Osteoblast (primary cell): ENCODE data around the gene ARHGAP15. TPM values are rescaled to one million over a fixed set of nuclear protein-coding genes. Genes with fewer than 3 reads are reported as not detected.
A peak's percentile ranks its signal among the peaks of the same experiment; 100 is the strongest.

ENCODE experiments used
- DNase-seq: peaks from one replicate; pipeline ENCODE4 v3.0.0; 2011; ENCODE audit warnings: low spot score, mixed read lengths; ENCODE audit not compliant: insufficient read length; ENCODE audit errors: missing footprints
- H2AFZ ChIP-seq: 2 replicates; pipeline ENCODE4 v1.6.0; 2011; ENCODE audit warnings: mild to moderate bottlenecking, low read length
- H3K27ac ChIP-seq: 2 replicates; pipeline ENCODE4 v1.5.1; 2011; ENCODE audit warnings: mild to moderate bottlenecking, low read depth, low read length, moderate library complexity
- H3K27me3 ChIP-seq: 2 replicates; pipeline ENCODE4 v1.6.0; 2012; ENCODE audit warnings: mild to moderate bottlenecking, control low read depth, inconsistent platforms, low read length, moderate library complexity; ENCODE audit not compliant: insufficient read depth
- H3K36me3 ChIP-seq: 2 replicates; pipeline ENCODE4 v1.5.1; 2011; ENCODE audit warnings: mild to moderate bottlenecking, low read length, control low read depth, moderate library complexity; ENCODE audit not compliant: insufficient read depth
- H3K4me1 ChIP-seq: 2 replicates; pipeline ENCODE4 v1.5.1; 2011; ENCODE audit warnings: mild to moderate bottlenecking, low read length, control low read depth, moderate library complexity; ENCODE audit not compliant: insufficient read depth
- H3K4me2 ChIP-seq: 2 replicates; pipeline ENCODE4 v1.6.0; 2011; ENCODE audit warnings: mild to moderate bottlenecking, low read length; ENCODE audit not compliant: insufficient read depth
- H3K4me3 ChIP-seq: fragments of 200-600 bp; sonication (generic); 3 replicates; pipeline ENCODE4 v1.5.1; 2012; ENCODE audit warnings: mild to moderate bottlenecking, low read length, inconsistent platforms; ENCODE audit not compliant: insufficient read depth
- H3K79me2 ChIP-seq: 2 replicates; pipeline ENCODE4 v1.6.0; 2012; ENCODE audit warnings: mild to moderate bottlenecking, low read length, control low read depth, inconsistent platforms; ENCODE audit not compliant: insufficient read depth
- H3K9me3 ChIP-seq: 2 replicates; pipeline ENCODE4 v1.5.1; 2011; ENCODE audit warnings: low read depth, low read length, control low read depth
- H4K20me1 ChIP-seq: 2 replicates; pipeline ENCODE4 v1.6.0; 2012; ENCODE audit warnings: mild to moderate bottlenecking, low read length, control low read depth; ENCODE audit not compliant: insufficient read depth
- total RNA-seq: library from RNA; depleted of rRNA; stranded (reverse); fragments of >200 nt; gene quantifications from 2 replicates; pipeline ENCODE4 v1.2.3, GENCODE V29; 2012
- TF ChIP-seq, protein P1 (sequence below): IDR thresholded peaks from 2 replicates; pipeline ENCODE4 v1.5.1; 2011; ENCODE audit warnings: mild to moderate bottlenecking, low read depth, low read length, moderate library complexity; ENCODE audit errors: extremely low read depth

Gene ARHGAP15
- total RNA-seq, 1 donor: 2.2 TPM

DNA sequence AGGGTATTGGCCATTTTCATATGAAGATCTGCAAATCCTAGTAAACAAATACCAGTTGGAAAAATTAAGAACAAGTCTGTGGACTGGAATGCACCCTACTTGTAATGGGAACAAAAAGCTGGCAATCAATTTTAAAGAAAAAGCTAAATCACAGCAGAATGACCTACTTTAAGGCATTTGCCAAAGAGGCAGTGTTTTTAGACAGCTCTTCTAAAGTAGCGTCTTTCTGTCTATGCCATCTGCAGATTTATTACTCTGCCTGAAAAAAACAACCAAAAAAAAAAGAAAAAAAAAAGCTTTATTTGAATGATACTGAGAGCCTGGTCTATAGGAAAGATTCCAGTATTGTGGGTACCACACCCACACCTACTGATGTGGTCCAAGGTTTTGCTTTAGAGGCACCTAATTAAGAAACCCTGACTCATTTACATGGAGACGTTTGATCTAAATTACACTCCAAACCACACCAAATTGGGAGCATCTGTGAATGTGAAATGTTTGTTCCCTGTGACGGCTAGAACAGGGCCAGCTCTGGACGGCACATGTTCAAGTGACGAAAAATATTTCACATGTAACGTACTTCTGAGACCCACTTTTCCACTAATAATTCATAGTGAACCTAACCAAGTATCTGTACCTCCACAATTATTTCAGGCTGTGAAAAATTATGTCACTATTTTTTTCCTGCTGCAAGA, 597.1 kb downstream of the ARHGAP15 start:
- H3K79me2 ChIP-seq: no peaks in the 10 kb centered on the region

DNA sequence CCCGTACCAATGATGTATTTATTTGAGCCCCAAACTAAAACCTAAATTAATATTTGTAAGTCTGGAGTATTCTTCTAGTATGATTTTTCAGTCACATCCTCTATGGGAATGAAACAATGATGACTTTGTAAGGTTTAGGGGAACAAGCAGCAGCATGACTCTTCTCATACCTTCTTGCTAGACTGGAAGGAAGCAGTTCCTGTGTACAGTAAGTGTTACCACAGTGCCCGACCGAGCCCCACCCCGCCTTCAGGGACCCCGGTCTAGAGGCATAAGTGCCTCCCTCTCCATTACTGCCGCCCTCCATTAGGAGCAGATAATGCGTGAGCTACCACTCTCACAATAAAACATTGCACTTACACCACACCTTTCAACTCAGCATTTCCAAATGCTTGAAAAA, 599.3 kb downstream of the ARHGAP15 start:
- no peak for DNase-seq
- no peak overlapping the region for H3K4me3 ChIP-seq
- H2AFZ ChIP-seq: no peak overlapping the region
- no peaks in the 10 kb centered on the region for H3K9me3 ChIP-seq
- peaks cover 5% of the 10 kb centered on the region for H3K4me1 ChIP-seq
- no peaks in the 10 kb centered on the region for H4K20me1 ChIP-seq
- no peaks in the 10 kb centered on the region for H3K36me3 ChIP-seq
- H3K27me3 ChIP-seq: no peaks in the 10 kb centered on the region
- H3K4me2 ChIP-seq: no peak overlapping the region
- no peak overlapping the region for H3K27ac ChIP-seq
- TF ChIP-seq, protein P1, sequence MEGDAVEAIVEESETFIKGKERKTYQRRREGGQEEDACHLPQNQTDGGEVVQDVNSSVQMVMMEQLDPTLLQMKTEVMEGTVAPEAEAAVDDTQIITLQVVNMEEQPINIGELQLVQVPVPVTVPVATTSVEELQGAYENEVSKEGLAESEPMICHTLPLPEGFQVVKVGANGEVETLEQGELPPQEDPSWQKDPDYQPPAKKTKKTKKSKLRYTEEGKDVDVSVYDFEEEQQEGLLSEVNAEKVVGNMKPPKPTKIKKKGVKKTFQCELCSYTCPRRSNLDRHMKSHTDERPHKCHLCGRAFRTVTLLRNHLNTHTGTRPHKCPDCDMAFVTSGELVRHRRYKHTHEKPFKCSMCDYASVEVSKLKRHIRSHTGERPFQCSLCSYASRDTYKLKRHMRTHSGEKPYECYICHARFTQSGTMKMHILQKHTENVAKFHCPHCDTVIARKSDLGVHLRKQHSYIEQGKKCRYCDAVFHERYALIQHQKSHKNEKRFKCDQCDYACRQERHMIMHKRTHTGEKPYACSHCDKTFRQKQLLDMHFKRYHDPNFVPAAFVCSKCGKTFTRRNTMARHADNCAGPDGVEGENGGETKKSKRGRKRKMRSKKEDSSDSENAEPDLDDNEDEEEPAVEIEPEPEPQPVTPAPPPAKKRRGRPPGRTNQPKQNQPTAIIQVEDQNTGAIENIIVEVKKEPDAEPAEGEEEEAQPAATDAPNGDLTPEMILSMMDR: no peak
- no peaks in the 10 kb centered on the region for H3K79me2 ChIP-seq

More for the DNA sequence above, 597.1 kb downstream of the ARHGAP15 start:
- no peak for DNase-seq
- no peak overlapping the region for H3K4me2 ChIP-seq
- H2AFZ ChIP-seq: no peak overlapping the region
- H3K9me3 ChIP-seq: no peaks in the 10 kb centered on the region
- H3K27me3 ChIP-seq: no peaks in the 10 kb centered on the region
- no peak overlapping the region for H3K27ac ChIP-seq
- no peak overlapping the region for H3K4me3 ChIP-seq
- no peaks in the 10 kb centered on the region for H4K20me1 ChIP-seq
- TF ChIP-seq, protein P1: no peak
- peaks cover 5% of the 10 kb centered on the region for H3K4me1 ChIP-seq
- no peaks in the 10 kb centered on the region for H3K36me3 ChIP-seq

DNA sequence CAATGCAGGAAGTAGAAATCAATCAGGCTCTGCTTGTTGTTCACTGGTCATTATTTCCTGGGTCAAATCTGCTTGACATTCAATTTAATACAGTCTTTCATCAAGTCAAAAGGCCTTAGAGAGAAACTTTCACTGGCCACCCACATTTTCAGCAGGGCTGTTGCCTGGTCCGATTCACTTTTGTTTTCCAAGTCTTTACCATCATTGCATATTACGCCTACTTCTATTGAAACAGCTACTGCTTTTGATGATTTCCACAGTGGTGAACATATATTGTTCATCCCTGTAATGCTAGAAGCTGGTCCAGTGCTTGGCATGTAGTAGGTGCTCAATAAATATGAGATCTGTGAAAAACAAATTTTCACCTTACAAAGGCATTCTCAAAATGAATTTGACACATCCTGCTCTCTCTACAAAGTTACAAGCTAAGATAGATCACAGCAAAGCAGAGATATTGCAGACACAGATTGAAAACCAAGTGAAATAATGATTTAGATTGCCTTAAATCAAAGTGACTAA, 600.1 kb downstream of the ARHGAP15 start:
- no peaks in the 10 kb centered on the region for H3K27me3 ChIP-seq
- DNase-seq: no peak
- no peaks in the 10 kb centered on the region for H3K36me3 ChIP-seq
- no peak overlapping the region for H2AFZ ChIP-seq
- no peaks in the 10 kb centered on the region for H3K9me3 ChIP-seq
- H3K4me2 ChIP-seq: no peak overlapping the region
- H3K4me1 ChIP-seq: peaks cover 5% of the 10 kb centered on the region
- H3K27ac ChIP-seq: no peak overlapping the region
- TF ChIP-seq, protein P1: no peak
- no peak overlapping the region for H3K4me3 ChIP-seq
- H4K20me1 ChIP-seq: no peaks in the 10 kb centered on the region
- H3K79me2 ChIP-seq: no peaks in the 10 kb centered on the region

DNA sequence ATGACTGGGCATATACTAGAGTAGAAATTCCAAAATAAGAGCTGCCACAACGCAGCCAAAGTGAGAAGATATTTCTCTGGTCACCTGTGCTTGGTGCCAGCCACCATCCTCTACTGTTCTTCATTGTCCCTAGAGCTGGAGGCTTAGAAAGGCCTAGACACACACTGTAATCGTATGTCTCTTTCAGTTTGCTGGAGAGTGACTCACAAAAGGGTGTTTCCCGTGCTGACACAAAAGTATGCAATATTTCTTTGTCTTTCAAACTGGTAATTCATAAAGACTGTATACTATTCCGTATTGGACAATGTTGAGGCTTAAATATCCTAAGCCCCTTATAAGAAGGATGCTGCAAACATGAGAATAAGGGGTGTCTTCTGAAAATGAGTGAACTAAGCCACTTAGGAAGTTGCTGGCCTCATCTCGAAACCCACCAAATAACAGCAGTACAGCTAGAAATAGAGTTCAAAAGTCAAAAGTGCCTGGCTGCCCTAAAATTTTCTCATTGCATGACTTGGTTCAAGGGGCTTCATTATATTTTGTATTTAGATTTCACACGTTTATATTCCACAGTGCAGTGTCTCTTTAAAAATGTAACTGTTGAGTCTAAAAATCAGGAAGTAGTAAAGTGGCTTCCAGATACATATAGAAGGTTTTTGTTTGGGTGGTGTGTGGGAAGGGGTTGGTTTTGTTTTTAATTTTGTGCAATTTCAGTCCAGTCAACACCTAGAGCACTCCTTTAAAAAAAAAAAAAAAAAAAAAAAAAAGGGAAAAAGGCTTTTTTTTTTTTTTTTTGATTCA, 601.1 kb downstream of the ARHGAP15 start:
- TF ChIP-seq, protein P1: no peak
- H4K20me1 ChIP-seq: no peaks in the 10 kb centered on the region
- H2AFZ ChIP-seq: peak overlapping the region; percentile 61
- peak; percentile 79 for DNase-seq
- no peak overlapping the region for H3K4me3 ChIP-seq
- peak overlapping the region; percentile 17 for H3K4me2 ChIP-seq
- H3K36me3 ChIP-seq: no peaks in the 10 kb centered on the region
- H3K4me1 ChIP-seq: peaks cover 5% of the 10 kb centered on the region
- H3K27ac ChIP-seq: no peak overlapping the region
- no peaks in the 10 kb centered on the region for H3K79me2 ChIP-seq
- no peaks in the 10 kb centered on the region for H3K27me3 ChIP-seq
- H3K9me3 ChIP-seq: no peaks in the 10 kb centered on the region
